ENCODE results near the gene HEMK1. TPM values are rescaled to one million over a fixed set of nuclear protein-coding genes. Genes with fewer than 3 reads are reported as not detected.

HEMK1 gene
- total RNA-seq, 1 donor from 2014 or later, result 15.2 TPM

DNA sequence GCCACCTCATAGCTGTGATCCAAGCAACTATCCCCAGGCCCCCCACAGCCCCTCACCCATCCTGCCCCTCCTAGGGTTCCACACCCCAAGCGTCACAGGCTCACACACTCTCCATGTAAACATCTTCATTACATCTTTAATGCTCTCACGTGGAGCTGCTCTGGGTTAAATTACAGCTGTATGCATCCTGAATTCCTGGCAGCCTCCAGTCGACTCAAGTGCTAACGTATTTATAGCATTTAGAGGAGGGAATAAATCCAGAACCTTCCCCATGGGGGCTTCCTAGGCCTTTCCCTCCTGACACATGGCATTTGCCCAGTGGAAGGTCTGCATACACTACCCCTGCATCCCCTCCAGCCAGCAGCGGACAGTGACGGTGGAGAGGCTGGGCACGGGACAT is 11.4 kb upstream of the HEMK1 start:
- H3K27ac Mint-ChIP-seq (ENCODE audit: unreplicated experiment), result no peak overlapping the region

DNA sequence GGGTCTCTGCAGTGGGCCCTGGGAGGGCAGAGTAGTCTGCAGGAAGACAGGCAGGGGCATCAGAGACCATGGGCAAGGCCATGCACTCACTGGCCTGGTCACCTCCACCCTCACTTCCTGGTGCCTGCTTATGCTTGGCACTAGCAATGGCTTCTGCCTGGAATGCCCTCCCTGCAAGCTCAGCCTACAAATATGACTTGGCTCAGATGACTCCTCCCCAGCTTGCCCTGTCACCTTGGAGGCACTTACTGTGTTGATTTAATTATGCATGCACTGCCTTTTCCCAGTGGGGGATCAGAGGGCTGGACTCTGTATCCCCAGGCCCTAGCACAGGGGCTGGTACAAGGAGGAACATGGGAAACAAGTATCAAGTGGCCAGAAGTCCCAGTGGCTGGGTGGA is 9.6 kb upstream of the HEMK1 start:
- H3K4me3 Mint-ChIP-seq (ENCODE audit: unreplicated experiment), result no peak overlapping the region
- H3K4me1 Mint-ChIP-seq (ENCODE audit: low read depth), result no peaks in the 10 kb centered on the region
- no peaks in the 10 kb centered on the region for H3K9me3 Mint-ChIP-seq (ENCODE audit: low read depth)
- H3K27ac Mint-ChIP-seq (ENCODE audit: unreplicated experiment), result no peak overlapping the region
- DNase-seq (ENCODE audit: low spot score), result no peak
- TF ChIP-seq, protein P1, sequence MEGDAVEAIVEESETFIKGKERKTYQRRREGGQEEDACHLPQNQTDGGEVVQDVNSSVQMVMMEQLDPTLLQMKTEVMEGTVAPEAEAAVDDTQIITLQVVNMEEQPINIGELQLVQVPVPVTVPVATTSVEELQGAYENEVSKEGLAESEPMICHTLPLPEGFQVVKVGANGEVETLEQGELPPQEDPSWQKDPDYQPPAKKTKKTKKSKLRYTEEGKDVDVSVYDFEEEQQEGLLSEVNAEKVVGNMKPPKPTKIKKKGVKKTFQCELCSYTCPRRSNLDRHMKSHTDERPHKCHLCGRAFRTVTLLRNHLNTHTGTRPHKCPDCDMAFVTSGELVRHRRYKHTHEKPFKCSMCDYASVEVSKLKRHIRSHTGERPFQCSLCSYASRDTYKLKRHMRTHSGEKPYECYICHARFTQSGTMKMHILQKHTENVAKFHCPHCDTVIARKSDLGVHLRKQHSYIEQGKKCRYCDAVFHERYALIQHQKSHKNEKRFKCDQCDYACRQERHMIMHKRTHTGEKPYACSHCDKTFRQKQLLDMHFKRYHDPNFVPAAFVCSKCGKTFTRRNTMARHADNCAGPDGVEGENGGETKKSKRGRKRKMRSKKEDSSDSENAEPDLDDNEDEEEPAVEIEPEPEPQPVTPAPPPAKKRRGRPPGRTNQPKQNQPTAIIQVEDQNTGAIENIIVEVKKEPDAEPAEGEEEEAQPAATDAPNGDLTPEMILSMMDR (IDR thresholded peaks at IDR 0.05), result no peak
- peaks cover 5% of the 10 kb centered on the region for H3K27me3 Mint-ChIP-seq (ENCODE audit: low read depth)
- no peaks in the 10 kb centered on the region for H3K36me3 Mint-ChIP-seq (ENCODE audit: low read depth)

More for the DNA sequence above, 11.4 kb upstream of the HEMK1 start:
- TF ChIP-seq, protein P1 (IDR thresholded peaks at IDR 0.05), result no peak
- no peak for DNase-seq (ENCODE audit: low spot score)
- Mint-ChIP-seq H3K4me3 (ENCODE audit: unreplicated experiment) (no peak overlapping the region), H3K27me3 (ENCODE audit: low read depth) (peaks cover 13% of the 10 kb centered on the region), H3K36me3 (ENCODE audit: low read depth) (no peaks in the 10 kb centered on the region), H3K9me3 (ENCODE audit: low read depth) (no peaks in the 10 kb centered on the region), H3K4me1 (ENCODE audit: low read depth) (no peaks in the 10 kb centered on the region)

DNA sequence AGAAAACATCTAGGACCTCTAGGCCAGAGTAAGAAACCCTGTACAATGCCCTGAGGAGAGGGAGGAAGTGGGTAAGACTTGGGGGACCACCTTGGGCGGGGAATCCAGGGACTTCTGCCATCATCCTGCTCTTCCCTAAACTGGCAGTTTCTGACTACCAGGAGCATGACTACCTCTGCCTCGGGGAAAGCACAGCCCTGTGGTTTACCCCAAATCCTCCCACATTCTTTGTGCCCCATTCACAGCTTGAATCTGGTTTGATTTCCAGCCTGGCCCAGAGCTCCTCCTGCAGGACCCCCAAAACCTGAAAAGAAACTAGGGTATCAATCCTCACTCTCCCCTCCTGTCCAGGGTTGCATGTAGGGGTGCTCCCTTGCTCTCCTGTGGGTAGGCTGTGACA is 6.5 kb upstream of the HEMK1 start:
- Mint-ChIP-seq H3K27ac (ENCODE audit: unreplicated experiment) (no peak overlapping the region), H3K36me3 (ENCODE audit: low read depth) (no peaks in the 10 kb centered on the region), H3K27me3 (ENCODE audit: low read depth) (no peaks in the 10 kb centered on the region), H3K4me3 (ENCODE audit: unreplicated experiment) (no peak overlapping the region), H3K9me3 (ENCODE audit: low read depth) (no peaks in the 10 kb centered on the region), H3K4me1 (ENCODE audit: low read depth) (peaks cover 2% of the 10 kb centered on the region)
- TF ChIP-seq, protein P1 (IDR thresholded peaks at IDR 0.05), result no peak
- DNase-seq (ENCODE audit: low spot score), result no peak

DNA sequence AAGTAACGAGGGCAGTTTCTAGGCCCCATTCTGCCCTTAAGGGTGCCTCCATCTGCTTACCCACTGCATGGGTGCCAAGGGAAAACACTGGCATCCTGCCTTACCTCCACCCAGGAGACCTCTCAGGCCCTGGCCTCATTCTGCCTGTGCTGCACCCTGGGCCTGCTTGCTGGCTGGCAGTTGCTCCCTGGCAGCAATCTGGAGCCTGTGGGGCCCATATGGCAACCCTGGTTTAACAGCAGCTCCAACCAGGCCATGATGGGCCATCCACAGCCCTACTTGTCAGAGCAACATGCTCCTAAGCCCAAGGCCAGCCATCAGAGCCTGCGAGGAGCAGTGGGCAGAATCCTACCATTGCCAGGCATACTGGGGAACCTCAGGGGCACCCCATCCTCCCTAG is 5.5 kb upstream of the HEMK1 start:
- Mint-ChIP-seq H3K36me3 (ENCODE audit: low read depth) (no peaks in the 10 kb centered on the region), H3K4me1 (ENCODE audit: low read depth) (peaks cover 8% of the 10 kb centered on the region), H3K9me3 (ENCODE audit: low read depth) (no peaks in the 10 kb centered on the region), H3K4me3 (ENCODE audit: unreplicated experiment) (no peak overlapping the region), H3K27me3 (ENCODE audit: low read depth) (no peaks in the 10 kb centered on the region), H3K27ac (ENCODE audit: unreplicated experiment) (no peak overlapping the region)
- DNase-seq (ENCODE audit: low spot score), result no peak
- TF ChIP-seq, protein P1 (IDR thresholded peaks at IDR 0.05), result no peak

DNA sequence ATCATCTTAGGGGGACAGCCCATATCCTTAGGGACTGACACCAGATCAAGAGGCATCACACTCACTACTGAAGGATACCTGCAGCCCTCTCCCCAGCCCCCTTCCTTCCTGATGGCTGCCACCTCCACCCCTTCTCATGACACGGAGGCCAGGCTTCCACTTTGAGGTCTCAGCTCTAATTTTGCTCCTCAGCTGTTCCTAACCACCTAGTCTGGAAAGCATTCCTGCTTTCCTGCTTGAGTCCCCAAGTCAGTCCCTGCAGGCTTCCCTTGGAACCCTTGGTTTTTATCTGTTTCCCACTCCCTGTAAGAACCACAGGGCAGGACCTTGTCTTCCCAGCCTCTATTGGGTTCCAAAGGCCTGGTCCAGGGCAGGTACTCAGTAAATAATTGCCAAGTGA is 5.0 kb upstream of the HEMK1 start:
- Mint-ChIP-seq H3K4me1 (ENCODE audit: low read depth) (peaks cover 8% of the 10 kb centered on the region), H3K4me3 (ENCODE audit: unreplicated experiment) (no peak overlapping the region), H3K27ac (ENCODE audit: unreplicated experiment) (no peak overlapping the region), H3K9me3 (ENCODE audit: low read depth) (no peaks in the 10 kb centered on the region), H3K27me3 (ENCODE audit: low read depth) (no peaks in the 10 kb centered on the region), H3K36me3 (ENCODE audit: low read depth) (no peaks in the 10 kb centered on the region)
- TF ChIP-seq, protein P1 (IDR thresholded peaks at IDR 0.05), result no peak
- DNase-seq (ENCODE audit: low spot score), result no peak

Data from chondrocyte (in vitro differentiated cells).